DMS53 treated with DMSO at 0.1 percent for 48 hours (cell line): Measurements from ENCODE around the gene LAMA2.
"Not testable (repeated sequence)": the region's sequence is repeated elsewhere in the genome, so short reads cannot be mapped to it uniquely, and the experiment has no call there.

Experiments used
- DNase-seq: peaks from one replicate; lab custom pipeline; 2025; ENCODE audit not compliant: unreplicated experiment; lab: John Stamatoyannopoulos, UW

LAMA2 gene

GRCh38 chr6:129073691-129074395, 190.9 kb downstream of the LAMA2 start:
- DNase-seq, result no peak

- DNase-seq, result no peak
Measured at GRCh38 chr6:129084406-129084805, 201.5 kb downstream of the LAMA2 start.

GRCh38 chr6:129088481-129088880, 205.5 kb downstream of the LAMA2 start:
- DNase-seq, result not testable (repeated sequence)

- DNase-seq, result no peak
Measured at GRCh38 chr6:129089357-129089756, 206.4 kb downstream of the LAMA2 start.

GRCh38 chr6:129094147-129094546, 211.2 kb downstream of the LAMA2 start:
- no peak for DNase-seq

GRCh38 chr6:129096651-129097290, 213.8 kb downstream of the LAMA2 start:
- DNase-seq, result no peak

- DNase-seq, result no peak
Measured at GRCh38 chr6:129098061-129098553, 215.2 kb downstream of the LAMA2 start.

GRCh38 chr6:129099696-129100095, 216.8 kb downstream of the LAMA2 start:
- no peak for DNase-seq

GRCh38 chr6:129100164-129100563, 217.2 kb downstream of the LAMA2 start:
- DNase-seq, result no peak

- DNase-seq, result no peak
Measured at GRCh38 chr6:129102741-129103140, 219.8 kb downstream of the LAMA2 start.

GRCh38 chr6:129104131-129104530, 221.2 kb downstream of the LAMA2 start:
- no peak for DNase-seq

GRCh38 chr6:129104560-129104959, 221.6 kb downstream of the LAMA2 start:
- no peak for DNase-seq

GRCh38 chr6:129105035-129105434, 222.1 kb downstream of the LAMA2 start:
- no peak for DNase-seq

- no peak for DNase-seq
Measured at GRCh38 chr6:129105793-129106192, 222.9 kb downstream of the LAMA2 start.

- no peak for DNase-seq
Measured at GRCh38 chr6:129108337-129108736, 225.4 kb downstream of the LAMA2 start.

GRCh38 chr6:129110690-129111343, 227.9 kb downstream of the LAMA2 start:
- no peak for DNase-seq

- DNase-seq, result no peak
Measured at GRCh38 chr6:129111346-129111745, 228.4 kb downstream of the LAMA2 start.

- DNase-seq, result no peak
Measured at GRCh38 chr6:129111853-129112252, 228.9 kb downstream of the LAMA2 start.

- no peak for DNase-seq
Measured at GRCh38 chr6:129112591-129112990, 229.7 kb downstream of the LAMA2 start.

- DNase-seq, result no peak
Measured at GRCh38 chr6:129113637-129114036, 230.7 kb downstream of the LAMA2 start.

GRCh38 chr6:129114636-129115391, 231.9 kb downstream of the LAMA2 start:
- DNase-seq, result no peak
